GM19240 (cell line): ENCODE measurements around the gene PAGE2B.
"Not testable (repeated sequence)": the region's sequence is repeated elsewhere in the genome, so short reads cannot be mapped to it uniquely, and the experiment has no call there.

Experiments
- DNase-seq: peaks from one replicate; pipeline ENCODE4 v3.0.0; 2011; ENCODE audit warnings: low spot score; ENCODE audit not compliant: insufficient read length

Gene PAGE2B

GRCh38 chrX:55107911-55108310 is 33.1 kb downstream of the PAGE2B start:
- no peak for DNase-seq

GRCh38 chrX:55109306-55109705 is 34.5 kb downstream of the PAGE2B start:
- no peak for DNase-seq

DNA sequence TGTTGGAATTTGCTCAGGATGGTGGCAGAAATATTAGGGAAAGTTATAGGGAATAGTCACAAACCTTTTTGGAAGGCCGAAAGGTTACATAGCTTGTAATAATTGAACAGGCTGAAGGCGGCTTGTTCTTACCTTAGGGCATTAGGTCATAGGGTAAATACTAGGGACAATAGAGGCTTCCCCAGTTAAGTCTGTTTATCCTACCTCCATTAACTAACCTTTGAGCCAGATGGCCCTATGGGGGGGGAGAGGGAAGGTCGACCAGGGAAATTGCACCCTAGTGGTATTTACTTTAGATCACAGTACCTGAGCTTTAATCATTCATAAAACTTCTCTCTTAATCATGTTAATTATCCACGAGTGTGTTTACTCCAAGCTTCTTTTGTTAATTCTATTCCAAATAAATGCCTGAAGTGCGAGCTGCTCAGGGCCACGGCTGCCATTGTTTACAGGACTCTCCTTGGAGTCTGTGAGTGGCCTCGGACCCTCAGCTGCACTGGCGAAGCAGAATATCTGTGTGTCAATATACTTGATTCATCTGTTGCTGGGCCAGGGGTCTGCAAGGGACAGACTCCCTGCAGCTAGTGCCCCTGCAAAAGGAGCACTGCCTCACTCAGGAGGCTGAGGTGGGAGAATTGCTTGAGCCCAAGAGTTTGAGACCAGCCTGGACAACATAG is 36.9 kb downstream of the PAGE2B start:
- DNase-seq: no peak

- not testable (repeated sequence) for DNase-seq
Observed at GRCh38 chrX:55116589-55116988, 41.8 kb downstream of the PAGE2B start.

GRCh38 chrX:55118574-55118973 is 43.7 kb downstream of the PAGE2B start:
- no peak for DNase-seq

DNA sequence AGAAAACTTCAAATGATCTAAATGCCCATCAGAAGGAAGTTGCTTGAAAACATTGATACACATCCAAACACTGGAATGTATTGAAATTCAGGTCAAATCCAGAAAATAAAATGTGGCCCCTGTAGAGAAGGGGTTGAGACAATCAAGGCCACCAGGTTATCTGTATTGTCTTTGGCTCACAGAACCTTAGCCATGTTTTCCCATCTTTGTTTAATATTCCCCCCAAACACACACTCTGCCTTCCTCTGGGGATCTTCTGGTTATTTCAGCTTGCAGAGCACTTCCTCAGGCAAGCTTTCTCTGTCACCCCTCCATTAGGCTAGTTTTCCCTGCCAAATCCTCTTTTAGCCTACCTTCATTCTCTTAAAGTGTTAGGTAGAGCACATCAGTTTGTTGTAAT is 44.4 kb downstream of the PAGE2B start:
- DNase-seq: no peak

DNA sequence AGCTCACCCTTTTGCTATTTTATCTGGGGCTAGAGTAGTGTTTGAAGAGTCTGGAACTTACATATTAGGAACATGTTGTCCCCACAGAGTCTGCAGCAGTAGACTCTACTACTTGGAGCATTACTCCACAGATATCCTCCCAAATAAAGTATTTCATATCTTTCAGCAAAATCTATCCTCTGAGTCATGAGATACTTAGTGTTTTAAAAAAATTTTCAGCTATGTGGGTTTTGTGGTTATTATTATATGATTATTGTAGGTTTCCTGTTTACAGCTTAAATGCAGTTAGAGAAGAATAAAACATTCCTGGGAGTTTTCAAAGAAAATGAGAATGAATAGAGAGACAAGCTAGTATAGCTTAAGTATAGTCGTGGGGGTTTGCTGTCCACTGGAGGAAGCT is 44.9 kb downstream of the PAGE2B start:
- DNase-seq: no peak

DNA sequence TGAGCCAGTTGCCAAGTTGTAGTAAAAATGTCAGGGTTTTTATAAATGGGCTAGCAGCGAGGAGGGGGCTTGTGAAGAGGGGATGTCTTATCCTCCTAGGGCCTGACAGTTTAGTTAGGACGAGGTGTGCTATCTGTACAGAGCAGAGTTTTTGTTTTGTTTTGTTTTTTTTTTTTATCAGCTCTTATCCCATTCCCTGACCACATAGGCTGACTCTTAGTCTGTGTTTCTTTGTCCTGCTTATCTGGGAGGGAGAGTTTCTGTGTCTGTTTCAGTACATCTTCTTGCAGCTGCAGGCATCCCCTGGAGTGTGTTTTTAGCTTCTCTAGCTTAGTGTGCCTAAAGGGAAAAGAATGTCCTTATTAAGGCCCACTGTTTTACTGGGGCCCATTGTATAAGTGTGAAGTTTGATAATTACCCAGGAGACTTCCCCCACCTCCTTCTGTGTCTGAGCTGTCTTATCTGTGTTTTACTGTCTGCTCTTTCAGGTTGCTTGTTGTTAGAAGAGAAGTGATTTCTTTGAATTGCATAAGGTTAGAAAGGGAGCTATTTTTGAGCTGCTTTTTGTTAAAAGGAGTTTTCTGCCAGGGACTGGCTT is 46.0 kb downstream of the PAGE2B start:
- no peak for DNase-seq

- no peak for DNase-seq
Observed at GRCh38 chrX:55123900-55124299, 49.1 kb downstream of the PAGE2B start.

- DNase-seq: no peak
Observed at GRCh38 chrX:55127692-55128091, 52.9 kb downstream of the PAGE2B start.
